ENCODE results near the gene MINDY4.

MINDY4 gene

GRCh38 chr7:30902466-30902865 is 131.2 kb downstream of the MINDY4 start:
- no peak for DNase-seq (ENCODE audit: low read depth)

DNA sequence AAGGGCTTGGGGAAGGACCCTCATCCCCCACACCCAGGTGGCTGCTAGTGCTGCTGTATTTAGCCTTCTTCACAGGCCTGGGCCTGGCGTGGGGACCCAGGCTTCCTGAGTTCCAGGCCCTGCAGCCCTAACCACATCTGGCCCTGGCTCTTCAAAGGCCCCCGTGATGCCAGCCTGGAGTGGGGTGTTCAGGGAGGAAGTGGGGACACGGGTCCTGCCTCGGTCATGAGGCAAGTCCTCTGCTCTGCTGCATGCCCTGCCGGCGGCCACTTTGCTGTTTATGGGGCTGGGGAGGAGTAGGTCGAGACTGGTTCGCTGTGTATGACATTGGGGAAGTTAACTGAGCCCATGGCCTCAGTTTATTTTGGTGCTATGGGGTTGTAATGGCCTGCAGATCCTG is 131.9 kb downstream of the MINDY4 start:
- DNase-seq (ENCODE audit: low read depth) = no peak

DNA sequence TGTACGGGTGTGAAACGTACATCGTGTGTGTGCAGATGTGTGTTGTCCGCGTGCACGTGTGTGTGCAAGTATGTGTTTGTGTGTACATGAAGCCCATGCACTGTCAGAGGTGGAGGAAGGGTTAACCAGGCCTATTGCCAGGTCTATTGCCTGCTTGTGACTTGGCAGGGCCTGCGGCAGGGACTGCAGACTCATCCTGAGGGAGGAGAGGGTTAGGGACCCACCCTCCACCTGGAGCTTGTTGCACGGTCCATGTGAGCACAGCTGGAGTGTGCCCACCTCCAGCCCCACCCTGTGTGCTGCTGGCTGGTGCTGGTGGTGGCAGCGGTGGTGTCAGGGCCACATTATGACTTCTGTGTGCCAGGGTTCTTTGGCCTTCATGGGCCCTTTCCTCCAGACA is 133.3 kb downstream of the MINDY4 start:
- DNase-seq (ENCODE audit: low read depth) = no peak

DNA sequence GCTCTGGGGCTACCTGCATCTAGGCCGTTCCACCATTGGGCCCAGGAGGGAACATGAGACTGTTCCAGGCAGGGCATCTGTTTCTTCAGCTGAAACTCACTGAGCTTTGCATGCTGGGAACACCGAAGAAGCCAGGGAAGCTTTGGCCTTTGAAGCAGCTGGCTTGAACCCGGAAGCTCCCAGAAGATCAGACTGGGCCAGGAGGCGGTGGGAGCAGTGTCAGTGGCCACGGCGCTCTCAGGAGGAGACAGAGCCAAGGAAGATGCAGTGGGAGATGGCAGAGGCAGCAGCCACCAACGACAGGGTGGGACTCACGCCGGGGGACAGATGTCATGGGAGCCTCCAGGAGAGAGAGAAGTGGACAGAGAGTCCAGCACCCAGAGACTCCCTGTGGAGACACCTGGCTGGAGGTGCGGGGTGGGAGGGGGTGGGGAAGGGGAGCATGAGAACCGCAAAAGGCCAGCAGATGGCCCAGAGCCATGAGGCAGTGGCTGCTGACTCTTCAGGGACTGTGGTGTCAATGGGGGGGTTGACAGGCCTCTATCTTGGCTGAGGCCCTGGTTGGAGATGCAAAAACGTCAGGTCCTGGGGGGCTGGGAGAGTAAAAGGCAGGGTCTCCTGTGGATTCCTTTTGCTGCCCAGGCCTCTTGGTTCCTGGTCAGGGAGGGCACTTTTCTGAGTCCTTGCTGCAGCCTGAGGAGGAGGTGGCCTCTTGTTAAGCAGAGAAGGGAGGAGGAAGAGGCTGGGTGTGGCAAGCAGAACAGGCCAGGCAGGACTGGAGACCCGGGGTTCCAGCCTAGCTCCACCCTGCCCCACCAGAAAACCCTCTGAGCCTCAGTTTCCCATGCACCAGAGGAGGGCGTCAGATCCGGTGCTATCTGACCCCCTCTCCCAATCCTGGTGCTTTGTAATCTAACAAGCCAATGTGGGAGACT is 134.1 kb downstream of the MINDY4 start:
- no peak for DNase-seq (ENCODE audit: low read depth)

DNA sequence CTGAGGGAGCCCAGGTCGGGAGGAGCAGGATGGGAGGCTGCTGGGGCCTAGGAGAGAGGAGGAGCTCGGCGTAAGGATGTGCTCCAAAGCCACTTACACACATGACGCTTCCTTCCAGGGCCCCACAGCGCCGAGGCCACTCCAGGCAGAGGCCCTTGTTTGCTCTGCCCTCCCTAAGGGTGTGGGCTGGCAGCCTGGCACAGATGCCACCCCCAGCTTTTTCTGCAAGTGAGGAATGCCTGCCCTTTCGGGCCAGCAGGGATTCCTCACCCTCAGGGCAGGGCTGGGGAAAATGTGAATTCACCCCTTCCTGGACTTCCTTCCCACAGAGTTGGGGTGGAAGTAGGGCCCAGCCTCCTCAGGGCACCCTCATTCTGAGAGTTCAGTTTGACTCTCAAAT is 134.8 kb downstream of the MINDY4 start:
- peak; percentile 43 for DNase-seq (ENCODE audit: low read depth)

- DNase-seq (ENCODE audit: low read depth) = peak; percentile 78
Measured at GRCh38 chr7:30906515-30907240, 135.5 kb downstream of the MINDY4 start.

GRCh38 chr7:30907527-30908267 is 136.5 kb downstream of the MINDY4 start:
- DNase-seq (ENCODE audit: low read depth) = peak; percentile 23

DNA sequence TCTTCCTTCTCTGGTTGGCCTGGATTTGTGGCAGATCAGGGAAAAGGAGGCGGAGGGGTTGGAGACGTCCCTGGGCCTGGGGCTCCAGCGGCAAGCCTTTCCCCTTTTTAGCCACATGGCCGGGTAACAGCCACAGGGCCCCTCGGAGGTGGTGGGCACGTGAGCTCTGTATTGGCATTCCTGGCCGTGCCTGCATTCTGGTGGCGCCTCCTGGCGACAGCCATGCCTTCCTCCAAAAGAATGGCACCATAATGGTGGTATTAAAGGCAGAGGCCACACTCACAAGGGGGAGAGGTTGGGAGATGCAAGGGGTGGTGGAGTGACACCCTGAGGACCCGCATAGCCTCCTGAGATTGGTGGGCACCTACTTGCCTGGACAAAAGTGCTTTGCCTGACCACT is 137.5 kb downstream of the MINDY4 start:
- no peak for DNase-seq (ENCODE audit: low read depth)

- DNase-seq (ENCODE audit: low read depth) = no peak
Measured at GRCh38 chr7:30909431-30909830, 138.2 kb downstream of the MINDY4 start.

- no peak for DNase-seq (ENCODE audit: low read depth)
Measured at GRCh38 chr7:30910411-30911073, 139.3 kb downstream of the MINDY4 start.

- no peak for DNase-seq (ENCODE audit: low read depth)
Measured at GRCh38 chr7:30911133-30911532, 139.9 kb downstream of the MINDY4 start.

DNA sequence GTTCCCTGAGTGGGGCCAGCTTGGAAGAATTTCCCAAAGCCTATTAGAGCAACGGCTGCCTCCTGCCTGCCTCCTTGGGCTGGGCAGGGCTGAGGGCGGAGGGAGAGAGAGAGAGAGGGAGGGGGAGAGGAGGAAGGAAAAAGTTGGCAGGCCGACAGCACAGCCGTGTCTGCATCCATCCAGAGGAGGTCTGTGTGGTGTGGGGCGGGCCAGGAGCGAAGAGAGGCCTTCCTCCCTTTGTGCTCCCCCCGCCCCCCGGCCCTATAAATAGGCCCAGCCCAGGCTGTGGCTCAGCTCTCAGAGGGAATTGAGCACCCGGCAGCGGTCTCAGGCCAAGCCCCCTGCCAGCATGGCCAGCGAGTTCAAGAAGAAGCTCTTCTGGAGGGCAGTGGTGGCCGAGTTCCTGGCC is 140.3 kb downstream of the MINDY4 start, which contains the start of gene AQP1:
Gene AQP1 (plus strand): TSS at position 293 of the 409 bp plus-strand sequence. CDS start 57 bp downstream, at position 350.
- DNase-seq (ENCODE audit: low read depth) = peak; percentile 76

GRCh38 chr7:30912021-30912730 is 141.0 kb downstream of the MINDY4 start:
- DNase-seq (ENCODE audit: low read depth) = no peak

GRCh38 chr7:30912731-30912985 is 141.4 kb downstream of the MINDY4 start:
- no peak for DNase-seq (ENCODE audit: low read depth)

- peak; percentile 19 for DNase-seq (ENCODE audit: low read depth)
Measured at GRCh38 chr7:30912986-30913811, 142.0 kb downstream of the MINDY4 start.

- DNase-seq (ENCODE audit: low read depth) = no peak
Measured at GRCh38 chr7:30913821-30914515, 142.8 kb downstream of the MINDY4 start.

DNA sequence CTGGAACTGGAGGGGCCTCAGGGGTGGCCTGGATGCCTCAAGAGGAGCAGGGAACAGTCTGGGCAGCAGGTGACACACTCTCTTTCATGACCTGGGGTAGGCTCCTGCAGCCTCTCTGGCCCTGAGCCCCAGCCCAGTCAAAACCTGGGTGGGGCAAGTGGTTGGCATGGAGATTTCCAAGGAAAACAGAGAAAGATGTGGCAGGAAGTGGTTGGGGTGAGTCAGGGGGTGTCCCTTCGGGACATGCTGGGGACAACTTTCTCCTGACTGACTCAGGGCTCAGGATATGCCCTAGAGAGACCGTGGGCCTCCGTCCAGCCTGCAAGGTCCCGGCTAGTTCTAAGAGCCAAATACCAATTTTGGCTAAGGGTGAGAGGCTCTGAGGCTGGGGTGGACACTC is 143.4 kb downstream of the MINDY4 start:
- DNase-seq (ENCODE audit: low read depth) = peak; percentile 69

DNA sequence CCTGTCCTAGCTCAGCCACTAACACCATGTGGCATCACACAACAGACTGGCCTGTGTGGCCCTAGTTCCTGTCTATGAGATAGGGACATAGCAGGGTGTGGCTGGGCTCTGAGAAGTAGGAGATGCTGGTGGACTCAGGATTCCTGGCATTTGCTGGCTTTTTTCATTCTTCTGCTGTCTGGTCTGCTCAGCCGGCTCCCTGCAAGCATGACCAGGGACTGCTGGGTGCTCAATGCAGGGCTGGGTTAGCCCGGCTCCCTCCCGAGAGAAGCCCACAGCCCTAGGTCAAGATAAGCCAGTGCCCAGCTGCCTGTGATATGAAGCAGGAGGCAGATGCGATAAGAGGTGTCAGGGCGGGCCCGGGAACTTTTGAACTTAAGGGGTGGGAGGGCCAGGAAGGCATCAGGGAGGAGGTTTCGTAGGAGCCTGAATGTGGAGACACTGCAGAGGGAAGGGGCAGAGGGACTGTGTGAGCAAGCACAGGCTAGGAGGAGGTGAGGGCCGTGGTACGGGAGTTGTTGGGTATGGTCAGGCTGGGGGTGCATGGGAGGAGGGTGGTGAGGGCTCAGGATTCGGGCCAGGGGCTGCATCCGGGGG is 143.9 kb downstream of the MINDY4 start:
- no peak for DNase-seq (ENCODE audit: low read depth)

DNA sequence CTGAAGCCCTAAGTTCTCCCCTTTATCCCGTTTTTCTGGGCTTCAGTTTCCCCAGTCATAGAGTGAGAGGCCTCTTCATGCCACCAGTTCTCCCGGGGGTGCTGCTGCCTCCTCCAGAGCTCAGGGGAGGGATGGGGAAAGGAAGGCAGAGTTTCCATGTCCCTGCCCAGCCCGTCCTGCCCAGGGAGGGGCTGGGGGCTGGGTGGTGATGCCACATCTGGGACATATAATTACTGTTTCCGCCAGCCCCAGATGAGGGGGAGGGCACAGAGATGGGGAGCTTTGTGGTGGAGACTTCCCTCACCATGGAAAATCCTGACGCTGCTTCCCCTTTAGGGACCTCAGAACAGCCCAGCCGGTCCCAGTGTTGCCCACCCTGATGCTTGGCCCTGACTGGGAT is 144.5 kb downstream of the MINDY4 start:
- DNase-seq (ENCODE audit: low read depth) = no peak

- no peak for DNase-seq (ENCODE audit: low read depth)
Measured at GRCh38 chr7:30916255-30916654, 145.0 kb downstream of the MINDY4 start.
